HG03575 (cell line): ENCODE measurements around the gene UPK3A.
"Not testable (repeated sequence)": the region's sequence is repeated elsewhere in the genome, so short reads cannot be mapped to it uniquely, and the experiment has no call there.

Experiments
- ATAC-seq: cut with Tn5 transposase; IDR thresholded peaks from one replicate; pipeline ENCODE4 v1.9.1; 2021; ENCODE audit not compliant: unreplicated experiment, insufficient number of reproducible peaks, low FRiP score; ENCODE audit errors: extremely low read depth

The UPK3A gene

GRCh38 chr22:45276507-45277105 is 8.1 kb upstream of the UPK3A start:
- no peak for ATAC-seq

- ATAC-seq = not testable (repeated sequence)
Observed at GRCh38 chr22:45277720-45278119, 7.0 kb upstream of the UPK3A start.

GRCh38 chr22:45278125-45278524 is 6.6 kb upstream of the UPK3A start:
- ATAC-seq = no peak

GRCh38 chr22:45280587-45280980 is 4.2 kb upstream of the UPK3A start:
- no peak for ATAC-seq

- no peak for ATAC-seq
Observed at GRCh38 chr22:45281010-45281409, 3.7 kb upstream of the UPK3A start.

GRCh38 chr22:45285263-45286058 is 712 bp downstream of the UPK3A start:
- ATAC-seq = no peak

- no peak for ATAC-seq
Observed at GRCh38 chr22:45286854-45287551, 2.3 kb downstream of the UPK3A start.

GRCh38 chr22:45290410-45290936 is 5.7 kb downstream of the UPK3A start:
- no peak for ATAC-seq

GRCh38 chr22:45291061-45291930 is 6.5 kb downstream of the UPK3A start:
- ATAC-seq = no peak

- no peak for ATAC-seq
Observed at GRCh38 chr22:45291931-45292290, 7.2 kb downstream of the UPK3A start.

GRCh38 chr22:45292731-45293442 is 8.1 kb downstream of the UPK3A start:
- no peak for ATAC-seq

GRCh38 chr22:45294030-45294429 is 9.3 kb downstream of the UPK3A start:
- no peak for ATAC-seq

- ATAC-seq = not testable (repeated sequence)
Observed at GRCh38 chr22:45295004-45295403, 10.3 kb downstream of the UPK3A start.

GRCh38 chr22:45295492-45295891 is 10.7 kb downstream of the UPK3A start:
- no peak for ATAC-seq

- ATAC-seq = no peak
Observed at GRCh38 chr22:45296628-45297297, 12.0 kb downstream of the UPK3A start.

- ATAC-seq = no peak
Observed at GRCh38 chr22:45298934-45299505, 14.3 kb downstream of the UPK3A start.

- no peak for ATAC-seq
Observed at GRCh38 chr22:45302751-45303150, 18.0 kb downstream of the UPK3A start.

- ATAC-seq = no peak
Observed at GRCh38 chr22:45303181-45303580, 18.4 kb downstream of the UPK3A start.
